NCI-H226 (cell line): Measurements from ENCODE around the gene BCLAF3.

Source experiments
- DNase-seq: peaks from one replicate; pipeline ENCODE4 v3.0.0-alpha.2; 2015

Gene BCLAF3

GRCh38 chrX:19964017-19964710, 26.7 kb downstream of the BCLAF3 start:
- DNase-seq, result no peak

DNA sequence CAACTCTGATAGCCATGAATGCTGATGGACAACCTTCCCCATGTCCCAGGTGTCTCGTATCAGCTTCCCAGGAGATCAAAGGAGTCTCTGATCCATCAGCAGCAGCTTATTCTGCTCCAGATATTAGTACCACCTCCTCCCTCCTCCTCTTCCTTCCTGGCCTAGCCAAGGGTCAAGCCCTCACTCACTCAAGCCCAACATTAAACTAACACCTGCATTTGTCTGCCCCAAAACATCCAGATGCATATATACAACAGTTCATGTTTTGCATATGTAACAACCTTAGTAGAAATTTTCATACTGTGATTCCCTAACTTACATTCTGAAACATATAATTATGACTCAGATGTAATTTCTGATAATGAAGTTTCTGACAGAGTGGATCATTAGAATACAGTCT, 29.9 kb downstream of the BCLAF3 start:
- no peak for DNase-seq

DNA sequence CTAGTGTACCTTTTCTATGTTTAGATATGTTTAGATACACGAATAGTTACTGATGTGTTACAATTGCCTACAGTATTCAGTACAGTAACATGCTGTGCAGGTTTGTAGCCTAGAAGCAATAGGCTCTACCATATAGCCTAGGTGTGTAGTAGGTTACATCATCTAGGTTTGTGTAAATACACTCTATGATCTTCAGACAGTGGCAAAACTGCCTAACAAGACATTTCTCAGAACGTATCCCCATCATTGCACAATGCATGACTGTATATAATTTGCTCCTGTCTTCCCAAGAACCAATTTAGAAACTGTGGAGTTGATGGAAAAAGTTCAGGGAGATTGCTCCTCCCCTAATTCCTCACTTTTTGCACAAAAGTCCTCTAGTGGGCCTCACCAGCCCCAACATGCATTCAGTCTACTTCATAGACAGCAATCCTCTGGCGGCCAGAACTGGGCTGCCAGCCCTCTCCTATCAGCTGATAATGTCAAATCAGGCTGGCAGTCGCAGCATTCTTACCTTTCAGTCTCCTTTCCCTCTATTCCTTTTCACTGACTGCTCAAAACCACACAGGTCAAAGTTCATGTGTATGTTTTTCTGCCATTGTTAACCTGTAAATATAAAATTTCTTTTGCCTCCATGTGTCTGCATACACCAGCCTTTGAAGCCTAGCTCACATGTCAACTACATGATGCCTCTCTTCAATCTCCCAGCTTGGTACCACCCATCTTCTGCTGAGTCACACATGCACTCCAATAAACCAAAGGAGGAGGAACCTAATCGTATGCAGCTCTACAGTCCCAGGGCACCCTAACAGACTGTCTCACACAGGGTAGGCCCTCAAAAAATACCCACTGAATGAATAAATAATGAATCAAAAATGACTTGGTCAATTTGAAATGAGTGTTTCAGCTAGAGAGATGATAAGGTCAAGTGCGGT, 32.0 kb downstream of the BCLAF3 start:
- DNase-seq, result peak; percentile 12

DNA sequence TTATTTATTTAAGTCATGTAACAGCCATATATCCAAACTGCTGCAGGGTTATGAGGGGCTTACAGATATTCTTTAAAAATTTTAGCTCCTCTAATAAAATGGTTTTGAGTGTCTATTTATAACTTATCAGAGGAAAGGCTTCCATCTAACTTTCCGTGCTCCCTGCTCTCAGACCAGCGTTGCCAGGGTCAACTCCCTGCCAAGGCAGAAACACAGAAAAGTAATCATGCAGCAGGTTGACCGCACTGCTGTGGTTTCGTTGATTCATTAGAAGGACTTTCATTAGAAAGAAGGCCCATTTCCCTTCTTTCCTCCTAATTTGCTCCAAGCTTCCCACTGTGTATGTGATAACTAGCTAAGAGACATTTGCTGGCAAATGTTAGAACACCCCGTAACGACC, 33.9 kb downstream of the BCLAF3 start:
- no peak for DNase-seq

DNA sequence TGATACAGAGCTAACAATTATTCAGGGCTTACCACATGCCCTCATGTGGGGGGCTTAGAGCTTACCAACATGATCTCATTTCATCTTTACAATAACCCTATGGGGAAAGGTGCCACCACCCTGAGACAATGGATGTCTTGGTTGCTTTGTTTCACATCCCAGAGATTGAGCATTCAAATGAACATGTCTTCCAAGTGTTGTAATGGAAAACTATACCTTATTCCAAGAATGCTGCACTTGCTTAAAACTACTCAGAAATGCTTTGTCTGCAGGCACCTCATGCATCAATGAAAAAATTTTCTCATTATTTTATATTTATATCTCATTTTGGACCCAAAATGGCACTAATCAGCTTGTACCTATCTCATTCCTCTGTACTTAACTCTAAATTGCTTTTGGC, 34.6 kb downstream of the BCLAF3 start:
- no peak for DNase-seq

- no peak for DNase-seq
Measured at GRCh38 chrX:19955306-19955705, 35.6 kb downstream of the BCLAF3 start.

- no peak for DNase-seq
Measured at GRCh38 chrX:19954335-19955096, 36.3 kb downstream of the BCLAF3 start.

DNA sequence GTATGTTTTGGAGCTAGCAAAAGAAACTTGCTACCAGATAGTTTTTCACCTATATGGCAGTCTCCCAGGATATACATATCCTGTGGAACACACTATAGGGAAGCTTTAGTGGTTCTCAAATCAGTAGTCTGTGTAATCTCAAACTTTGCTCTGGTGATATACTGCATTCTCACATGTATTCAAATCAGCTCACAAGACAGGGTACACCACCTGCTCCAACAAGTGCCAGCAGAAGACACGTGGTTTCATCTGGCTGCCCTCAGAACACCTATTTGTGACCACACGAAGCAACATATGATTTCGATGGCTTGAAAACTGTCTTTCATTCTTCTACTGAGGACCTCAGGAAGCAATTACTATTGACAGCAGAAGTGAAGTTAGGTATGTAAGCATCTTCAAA, 37.7 kb downstream of the BCLAF3 start:
- DNase-seq, result no peak

DNA sequence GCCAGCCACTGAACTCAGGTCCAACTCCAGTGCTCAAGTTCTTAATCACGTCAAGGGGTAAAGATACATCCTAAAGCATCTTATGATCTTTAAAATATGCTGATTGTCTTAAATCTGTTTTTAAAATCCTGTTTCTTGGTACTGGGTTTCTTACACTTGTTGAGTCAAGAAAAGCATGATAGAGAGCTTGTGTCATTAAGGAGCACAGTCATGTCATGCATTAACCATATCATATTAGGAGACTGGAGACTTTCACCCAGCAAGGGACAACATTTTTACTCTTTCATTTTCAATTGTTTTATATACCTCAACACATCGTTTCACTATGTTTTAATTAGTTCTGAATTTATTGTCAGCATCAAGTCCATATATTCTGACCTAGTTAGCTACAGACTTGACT, 41.5 kb downstream of the BCLAF3 start:
- no peak for DNase-seq

DNA sequence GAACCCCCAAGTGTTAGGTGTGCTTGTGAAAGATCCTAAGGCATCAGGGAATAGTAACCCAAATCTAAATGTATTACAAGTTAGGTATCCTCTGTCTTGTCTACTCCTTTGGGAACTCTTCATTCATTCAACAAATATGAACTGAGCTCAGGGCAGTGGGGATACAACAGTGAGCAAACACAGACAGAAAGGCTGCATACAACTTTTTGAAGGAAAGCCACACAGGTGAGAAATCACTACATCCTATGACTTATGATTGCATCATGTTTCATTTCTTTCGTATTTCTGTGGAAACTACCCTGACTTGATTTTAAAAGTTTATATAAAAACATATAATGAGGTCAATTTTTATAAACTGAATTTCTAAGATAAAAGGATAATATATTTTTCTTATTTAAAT, 43.2 kb downstream of the BCLAF3 start:
- no peak for DNase-seq
